ENCODE measurements around the gene AGFG2.

The AGFG2 gene

DNA sequence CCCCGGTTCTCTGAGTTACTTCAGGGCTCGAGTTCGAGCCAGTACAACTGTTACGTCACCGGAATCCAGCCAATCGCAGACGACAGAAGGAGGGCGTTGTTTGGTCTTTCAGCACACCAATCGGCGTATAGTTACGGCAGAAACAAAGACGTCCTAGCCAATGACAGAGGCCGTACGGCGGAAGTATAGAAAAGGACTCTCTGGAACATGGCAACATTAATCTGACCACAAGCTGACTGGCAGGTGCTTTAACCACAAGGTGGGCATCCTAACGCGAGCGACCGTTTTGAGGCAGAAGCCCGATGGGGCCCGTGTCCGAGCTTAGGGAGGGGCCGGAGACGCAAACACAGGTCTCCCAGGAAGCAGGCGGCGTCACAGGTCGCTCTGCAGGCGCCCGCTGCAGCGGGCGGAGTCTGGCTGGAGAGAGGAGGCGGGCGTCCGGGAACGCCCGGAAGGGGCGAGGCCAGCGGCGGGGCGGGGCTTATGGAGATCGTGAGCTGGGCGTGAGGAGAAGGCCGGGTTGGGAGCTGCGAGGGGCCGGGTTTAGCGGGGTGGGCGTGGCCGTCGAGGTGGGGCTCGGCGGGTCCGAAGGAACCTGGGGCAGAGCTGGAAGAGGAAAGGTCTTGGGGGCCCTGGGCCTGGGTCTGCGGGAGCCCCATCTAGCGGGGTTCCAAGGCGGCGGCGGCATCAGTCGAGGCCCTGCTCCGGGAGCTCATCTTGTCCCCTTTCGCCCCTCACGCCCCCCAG lies 73.2 kb downstream of the AGFG2 start, which contains the start of gene MOSPD3:
MOSPD3 (plus strand) TSS at position 558 of the 747 bp plus-strand sequence. CDS start 252 bp downstream, outside the sequence.
- DNase-seq (ENCODE audit: low spot score): peak; percentile 100

DNA sequence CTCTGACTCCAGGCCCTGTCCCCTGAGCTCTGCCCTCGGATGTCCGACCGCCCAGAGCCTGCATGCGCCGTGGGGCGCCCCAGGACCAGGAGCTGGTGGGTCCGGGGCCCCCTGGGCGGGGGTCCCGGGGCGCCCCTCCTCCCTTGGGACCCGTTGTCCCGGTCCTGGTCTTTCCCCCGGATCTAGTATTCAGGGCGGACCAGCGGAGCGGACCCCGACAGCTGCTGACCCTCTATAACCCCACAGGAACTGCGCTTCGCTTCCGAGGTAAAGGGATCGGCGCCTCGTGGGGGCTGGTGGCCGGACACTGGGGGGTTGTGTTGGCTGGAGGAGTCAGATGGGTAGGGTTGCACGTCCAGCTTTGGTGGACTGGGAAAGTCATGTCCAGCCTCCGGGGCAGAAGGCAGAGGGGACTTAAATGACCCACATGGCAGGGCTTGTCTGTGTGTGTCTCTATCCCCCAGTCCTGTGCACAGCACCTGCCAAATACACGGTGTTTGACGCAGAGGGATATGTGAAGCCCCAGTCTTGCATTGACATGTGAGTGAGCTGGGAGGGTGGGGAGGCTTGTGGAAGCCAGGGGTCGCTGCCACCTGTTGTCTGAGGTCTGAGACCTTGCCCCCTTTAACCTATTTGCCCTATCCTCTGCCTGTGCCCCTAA lies 73.9 kb downstream of the AGFG2 start:
- peak; percentile 40 for DNase-seq (ENCODE audit: low spot score)

DNA sequence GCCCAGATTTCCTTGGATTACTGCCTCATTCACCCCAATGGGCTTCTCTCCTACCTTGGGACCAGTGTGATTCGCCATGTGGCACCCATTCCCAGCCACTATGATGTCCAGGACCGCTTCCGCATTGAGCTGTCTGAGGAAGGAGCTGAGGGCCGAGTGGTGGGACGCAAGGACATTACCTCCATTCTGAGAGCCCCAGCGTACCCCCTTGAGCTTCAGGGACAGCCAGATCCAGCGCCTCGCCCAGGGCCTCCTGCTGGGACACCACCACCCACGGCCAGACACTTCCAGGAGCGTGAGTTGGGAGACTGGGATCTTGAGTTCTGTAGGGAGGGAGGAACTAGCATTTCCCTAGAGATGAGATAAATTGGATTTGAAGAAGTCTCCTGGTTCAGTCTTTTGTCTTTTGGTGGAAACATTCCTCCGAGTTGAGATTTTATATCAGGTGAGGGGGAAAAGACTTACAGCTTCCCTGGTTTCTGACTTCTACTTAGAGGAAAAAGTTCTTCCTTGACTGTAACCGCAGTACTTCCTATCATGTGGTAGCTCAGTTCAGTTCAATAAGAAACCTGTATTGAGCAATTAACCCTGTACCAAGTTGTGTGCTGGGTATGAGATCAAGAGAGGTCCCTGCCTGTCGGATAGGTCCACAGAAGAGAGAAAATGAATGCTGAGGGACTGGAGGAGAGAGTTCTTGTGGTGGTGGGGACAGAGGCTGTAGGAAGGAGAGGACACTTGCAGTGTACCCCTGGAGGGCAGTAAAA lies 74.6 kb downstream of the AGFG2 start:
- DNase-seq (ENCODE audit: low spot score): no peak

DNA sequence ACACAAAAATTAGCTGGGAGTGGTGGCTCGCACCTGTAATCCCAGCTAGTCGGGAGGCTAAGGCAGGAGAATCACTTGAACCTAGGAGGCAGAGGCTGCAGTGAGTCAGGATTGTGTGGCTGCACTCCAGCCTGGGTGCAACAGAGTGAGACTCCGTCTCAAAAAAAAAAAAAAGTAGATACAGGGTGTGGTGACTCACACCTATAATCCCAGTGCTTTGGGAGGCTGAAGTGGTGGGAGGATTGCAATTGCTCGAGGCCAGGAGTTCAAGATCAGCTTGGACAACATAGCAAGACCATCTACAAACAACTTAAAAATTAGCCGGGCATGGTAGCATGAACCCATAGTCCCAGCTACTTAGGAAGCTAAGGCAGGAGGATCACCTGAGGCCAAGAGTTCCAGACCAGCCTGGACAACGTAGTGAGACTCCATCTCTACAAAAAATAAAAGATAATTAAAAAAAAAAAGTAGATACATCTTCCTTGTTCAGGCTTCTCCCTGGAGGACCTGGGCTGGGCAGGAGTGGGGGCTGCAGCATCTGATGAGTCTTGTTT lies 75.4 kb downstream of the AGFG2 start:
- no peak for DNase-seq (ENCODE audit: low spot score)

Small RNAs within 50 kb of the gene (small RNA-seq; reads per million reads assigned to genes)
- 0 to 0.09 reads per million in 2 experiments for gene RN7SL416P
- 0 reads per million in 2 experiments for gene SAP25

Measured in SK-N-DZ (cell line).